GM12872 (cell line): ENCODE data around the gene MXD4.

Experiments
- CTCF ChIP-seq: IDR thresholded peaks from 3 replicates; pipeline ENCODE4 v1.5.1; 2011; ENCODE audit warnings: low read depth, mild to moderate bottlenecking, low read length, moderate library complexity; ENCODE audit not compliant: insufficient read depth

MXD4 gene

GRCh38 chr4:2243681-2244380 lies 18.1 kb downstream of the MXD4 start:
- TF ChIP-seq CTCF = 0 out of 3 replicates have a peak, but pooled peaks have one; percentile 20

GRCh38 chr4:2241410-2242353 lies 20.2 kb downstream of the MXD4 start, which contains the start of the genes HAUS3 and POLN:
Gene HAUS3 (minus strand): TSS chr4:2242121. CDS start chr4:2240946, 1,175 bp downstream.
Gene POLN (minus strand): TSS chr4:2242121. CDS start chr4:2229231, 12,890 bp downstream.
- no peak for TF ChIP-seq CTCF

GRCh38 chr4:2241003-2241402 lies 20.9 kb downstream of the MXD4 start:
- TF ChIP-seq CTCF = no peak

- TF ChIP-seq CTCF = no peak
Observed at GRCh38 chr4:2236944-2237666, 24.8 kb downstream of the MXD4 start.

- no peak for TF ChIP-seq CTCF
Observed at GRCh38 chr4:2231082-2231481, 30.8 kb downstream of the MXD4 start.

- no peak for TF ChIP-seq CTCF
Observed at GRCh38 chr4:2226261-2226660, 35.6 kb downstream of the MXD4 start.

GRCh38 chr4:2222838-2223237 lies 39.1 kb downstream of the MXD4 start:
- TF ChIP-seq CTCF = no peak
